H1 (cell line): Measurements from ENCODE around the gene CHPT1. TPM values are rescaled to one million over a fixed set of nuclear protein-coding genes. Genes with fewer than 3 reads are reported as not detected.

ENCODE experiments used
- CTBP2 ChIP-seq: IDR thresholded peaks from 2 replicates; pipeline ENCODE4 v1.7.0; 2011; ENCODE audit warnings: borderline replicate concordance, mild to moderate bottlenecking, moderate library complexity, mixed read lengths, low read length; ENCODE audit not compliant: insufficient read depth, insufficient read length
- EZH2 ChIP-seq: fragments of 200-600 bp; sonication (generic); IDR thresholded peaks from 2 replicates; pipeline ENCODE4 v1.7.1; 2012; ENCODE audit warnings: low read depth, mild to moderate bottlenecking, moderate library complexity, low read length, inconsistent platforms; ENCODE audit not compliant: severe bottlenecking
- HDAC2 ChIP-seq, 2 experiments: fragments of 300-600 bp in 1 of 2; sonication (generic) in 1 of 2; IDR thresholded peaks; 2 replicates each; pipeline ENCODE4 v1.6.1; 2011 to 2012; ENCODE audit warnings: low read depth in 2 of 2, low read length in 2 of 2, mild to moderate bottlenecking in 2 of 2, moderate library complexity in 2 of 2, borderline replicate concordance in 1 of 2, inconsistent platforms in 1 of 2
- RNF2 ChIP-seq: fragments of 200-900, 300-1000 bp; sonication (generic); IDR thresholded peaks from 2 replicates; pipeline ENCODE4 v1.7.1; 2016; ENCODE audit warnings: borderline replicate concordance, low read depth, mild to moderate bottlenecking, antibody characterized with exemption, low read length; ENCODE audit not compliant: poor library complexity, severe bottlenecking; ENCODE audit errors: missing control alignments
- SP1 ChIP-seq: IDR thresholded peaks from 2 replicates; pipeline ENCODE4 v1.6.1; 2011; ENCODE audit warnings: low read depth, low read length
- TBP ChIP-seq: IDR thresholded peaks from 2 replicates; pipeline ENCODE4 v1.6.1; 2011; ENCODE audit warnings: low read depth, low read length, improper control_type of control experiment
- polyA plus RNA-seq, 7 experiments: library from polyadenylated mRNA; depleted of rRNA in 3 of 7; stranded (reverse) in 5 of 7; unstranded in 2 of 7; fragments of >200 nt in 5 of 7; fragments of 200-250 nt in 2 of 7; gene quantifications; 1 replicate in 5 of 7; 2 replicates in 1 of 7; 4 replicates in 1 of 7; pipeline versions ENCODE4 v1.2.1 to v1.2.3, GENCODE V29; 2011 to 2013; ENCODE audit warnings: missing spikeins in 2 of 7, mixed read lengths in 2 of 7
- total RNA-seq: library from RNA; stranded (reverse); fragmentation: NEBNext Ultra II Directional; extraction: Animal tissue kit (Norgen Biotek cat#: 25700); gene quantifications from 2 replicates; pipeline ENCODE4 v1.2.1, GENCODE V29; 2021
- TF ChIP-seq, protein P1 (sequence below): fragments of 300-600 bp; sonication (generic); IDR thresholded peaks from 2 replicates; pipeline ENCODE4 v1.7.1; 2012; ENCODE audit warnings: low read length, moderate library complexity, mild to moderate bottlenecking, inconsistent platforms; ENCODE audit not compliant: insufficient replicate concordance

Gene CHPT1
- total and polyA plus RNA-seq, 2 of the 8 experiments (the other 6 are each of a cell fraction or from before 2014, with no cell fraction given) = 13.3 to 22.5 TPM

DNA sequence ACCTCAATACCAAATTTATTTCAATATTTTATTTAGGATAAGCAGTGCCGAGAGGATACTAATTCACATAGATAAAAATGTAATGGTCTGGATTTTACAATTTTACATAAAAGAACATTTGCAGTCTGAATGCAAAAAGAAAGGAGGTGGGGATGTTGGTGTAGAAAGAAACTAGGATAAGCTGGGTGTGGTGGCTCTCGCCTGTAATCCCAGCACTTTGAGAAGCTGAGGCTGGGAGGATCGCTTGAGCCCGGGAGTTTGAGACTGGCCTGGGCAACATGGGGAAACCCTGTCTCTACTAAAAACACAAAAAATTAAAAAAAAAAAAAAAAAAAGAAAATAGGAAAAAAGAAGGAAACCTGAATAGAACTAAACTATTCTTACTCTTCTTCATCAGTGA lies 25.0 kb downstream of the CHPT1 start (continued):
- TF ChIP-seq CTBP2 (no peak), EZH2 (no peak), SP1 (no peak), HDAC2 (IDR thresholded peaks at IDR 0.05; ENCODE audit: borderline replicate concordance in 1 of 2, low read depth in 2 of 2, low read length in 2 of 2) (no peak), RNF2 (no peak), TBP (no peak)
- TF ChIP-seq, protein P1, sequence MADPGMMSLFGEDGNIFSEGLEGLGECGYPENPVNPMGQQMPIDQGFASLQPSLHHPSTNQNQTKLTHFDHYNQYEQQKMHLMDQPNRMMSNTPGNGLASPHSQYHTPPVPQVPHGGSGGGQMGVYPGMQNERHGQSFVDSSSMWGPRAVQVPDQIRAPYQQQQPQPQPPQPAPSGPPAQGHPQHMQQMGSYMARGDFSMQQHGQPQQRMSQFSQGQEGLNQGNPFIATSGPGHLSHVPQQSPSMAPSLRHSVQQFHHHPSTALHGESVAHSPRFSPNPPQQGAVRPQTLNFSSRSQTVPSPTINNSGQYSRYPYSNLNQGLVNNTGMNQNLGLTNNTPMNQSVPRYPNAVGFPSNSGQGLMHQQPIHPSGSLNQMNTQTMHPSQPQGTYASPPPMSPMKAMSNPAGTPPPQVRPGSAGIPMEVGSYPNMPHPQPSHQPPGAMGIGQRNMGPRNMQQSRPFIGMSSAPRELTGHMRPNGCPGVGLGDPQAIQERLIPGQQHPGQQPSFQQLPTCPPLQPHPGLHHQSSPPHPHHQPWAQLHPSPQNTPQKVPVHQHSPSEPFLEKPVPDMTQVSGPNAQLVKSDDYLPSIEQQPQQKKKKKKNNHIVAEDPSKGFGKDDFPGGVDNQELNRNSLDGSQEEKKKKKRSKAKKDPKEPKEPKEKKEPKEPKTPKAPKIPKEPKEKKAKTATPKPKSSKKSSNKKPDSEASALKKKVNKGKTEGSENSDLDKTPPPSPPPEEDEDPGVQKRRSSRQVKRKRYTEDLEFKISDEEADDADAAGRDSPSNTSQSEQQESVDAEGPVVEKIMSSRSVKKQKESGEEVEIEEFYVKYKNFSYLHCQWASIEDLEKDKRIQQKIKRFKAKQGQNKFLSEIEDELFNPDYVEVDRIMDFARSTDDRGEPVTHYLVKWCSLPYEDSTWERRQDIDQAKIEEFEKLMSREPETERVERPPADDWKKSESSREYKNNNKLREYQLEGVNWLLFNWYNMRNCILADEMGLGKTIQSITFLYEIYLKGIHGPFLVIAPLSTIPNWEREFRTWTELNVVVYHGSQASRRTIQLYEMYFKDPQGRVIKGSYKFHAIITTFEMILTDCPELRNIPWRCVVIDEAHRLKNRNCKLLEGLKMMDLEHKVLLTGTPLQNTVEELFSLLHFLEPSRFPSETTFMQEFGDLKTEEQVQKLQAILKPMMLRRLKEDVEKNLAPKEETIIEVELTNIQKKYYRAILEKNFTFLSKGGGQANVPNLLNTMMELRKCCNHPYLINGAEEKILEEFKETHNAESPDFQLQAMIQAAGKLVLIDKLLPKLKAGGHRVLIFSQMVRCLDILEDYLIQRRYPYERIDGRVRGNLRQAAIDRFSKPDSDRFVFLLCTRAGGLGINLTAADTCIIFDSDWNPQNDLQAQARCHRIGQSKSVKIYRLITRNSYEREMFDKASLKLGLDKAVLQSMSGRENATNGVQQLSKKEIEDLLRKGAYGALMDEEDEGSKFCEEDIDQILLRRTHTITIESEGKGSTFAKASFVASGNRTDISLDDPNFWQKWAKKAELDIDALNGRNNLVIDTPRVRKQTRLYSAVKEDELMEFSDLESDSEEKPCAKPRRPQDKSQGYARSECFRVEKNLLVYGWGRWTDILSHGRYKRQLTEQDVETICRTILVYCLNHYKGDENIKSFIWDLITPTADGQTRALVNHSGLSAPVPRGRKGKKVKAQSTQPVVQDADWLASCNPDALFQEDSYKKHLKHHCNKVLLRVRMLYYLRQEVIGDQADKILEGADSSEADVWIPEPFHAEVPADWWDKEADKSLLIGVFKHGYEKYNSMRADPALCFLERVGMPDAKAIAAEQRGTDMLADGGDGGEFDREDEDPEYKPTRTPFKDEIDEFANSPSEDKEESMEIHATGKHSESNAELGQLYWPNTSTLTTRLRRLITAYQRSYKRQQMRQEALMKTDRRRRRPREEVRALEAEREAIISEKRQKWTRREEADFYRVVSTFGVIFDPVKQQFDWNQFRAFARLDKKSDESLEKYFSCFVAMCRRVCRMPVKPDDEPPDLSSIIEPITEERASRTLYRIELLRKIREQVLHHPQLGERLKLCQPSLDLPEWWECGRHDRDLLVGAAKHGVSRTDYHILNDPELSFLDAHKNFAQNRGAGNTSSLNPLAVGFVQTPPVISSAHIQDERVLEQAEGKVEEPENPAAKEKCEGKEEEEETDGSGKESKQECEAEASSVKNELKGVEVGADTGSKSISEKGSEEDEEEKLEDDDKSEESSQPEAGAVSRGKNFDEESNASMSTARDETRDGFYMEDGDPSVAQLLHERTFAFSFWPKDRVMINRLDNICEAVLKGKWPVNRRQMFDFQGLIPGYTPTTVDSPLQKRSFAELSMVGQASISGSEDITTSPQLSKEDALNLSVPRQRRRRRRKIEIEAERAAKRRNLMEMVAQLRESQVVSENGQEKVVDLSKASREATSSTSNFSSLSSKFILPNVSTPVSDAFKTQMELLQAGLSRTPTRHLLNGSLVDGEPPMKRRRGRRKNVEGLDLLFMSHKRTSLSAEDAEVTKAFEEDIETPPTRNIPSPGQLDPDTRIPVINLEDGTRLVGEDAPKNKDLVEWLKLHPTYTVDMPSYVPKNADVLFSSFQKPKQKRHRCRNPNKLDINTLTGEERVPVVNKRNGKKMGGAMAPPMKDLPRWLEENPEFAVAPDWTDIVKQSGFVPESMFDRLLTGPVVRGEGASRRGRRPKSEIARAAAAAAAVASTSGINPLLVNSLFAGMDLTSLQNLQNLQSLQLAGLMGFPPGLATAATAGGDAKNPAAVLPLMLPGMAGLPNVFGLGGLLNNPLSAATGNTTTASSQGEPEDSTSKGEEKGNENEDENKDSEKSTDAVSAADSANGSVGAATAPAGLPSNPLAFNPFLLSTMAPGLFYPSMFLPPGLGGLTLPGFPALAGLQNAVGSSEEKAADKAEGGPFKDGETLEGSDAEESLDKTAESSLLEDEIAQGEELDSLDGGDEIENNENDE = no peak
